Endodermal cell (in vitro differentiated cells): ENCODE data around the gene ANKRD6. TPM values are rescaled to one million over a fixed set of nuclear protein-coding genes. Genes with fewer than 3 reads are reported as not detected.
A peak's percentile ranks its signal among the peaks of the same experiment; 100 is the strongest.

ENCODE experiments used
- DNase-seq: peaks from one replicate; pipeline ENCODE4 v3.0.0-alpha.2; 2017
- H3K27ac ChIP-seq: 2 replicates; pipeline ENCODE4 v1.5.1; 2013; ENCODE audit warnings: mild to moderate bottlenecking, low read depth, low read length, moderate library complexity
- H3K27me3 ChIP-seq: 2 replicates; pipeline ENCODE4 v1.6.1; 2013; ENCODE audit warnings: mild to moderate bottlenecking, low read length, moderate library complexity; ENCODE audit not compliant: insufficient read depth, control insufficient read depth, poor library complexity, severe bottlenecking
- H3K36me3 ChIP-seq: 2 replicates; pipeline ENCODE4 v1.7.0; 2013; ENCODE audit warnings: mild to moderate bottlenecking, low read length, moderate library complexity; ENCODE audit not compliant: control insufficient read depth, insufficient read depth
- H3K4me1 ChIP-seq: one replicate; pipeline ENCODE4 v1.7.0; 2013; ENCODE audit warnings: low read length; ENCODE audit not compliant: control insufficient read depth, insufficient read depth
- H3K4me3 ChIP-seq: 2 replicates; pipeline ENCODE4 v1.5.1; 2013; ENCODE audit warnings: mild to moderate bottlenecking, low read length, moderate library complexity
- H3K9ac ChIP-seq: 2 replicates; pipeline ENCODE4 v1.6.1; 2013; ENCODE audit warnings: mild to moderate bottlenecking, low read length, moderate library complexity; ENCODE audit not compliant: poor library complexity, severe bottlenecking; ENCODE audit errors: extremely low read depth
- H3K9me3 ChIP-seq: 2 replicates; pipeline ENCODE4 v1.6.1; 2013; ENCODE audit warnings: mild to moderate bottlenecking, low read length, moderate library complexity; ENCODE audit not compliant: control insufficient read depth
- H3K27ac Mint-ChIP-seq: 2 replicates; pipeline ENCODE4 v1.8.0; 2020; ENCODE audit warnings: mixed read lengths
- H3K27me3 Mint-ChIP-seq: 2 replicates; pipeline ENCODE4 v1.8.0; 2021; ENCODE audit warnings: mild to moderate bottlenecking, mixed read lengths; ENCODE audit not compliant: insufficient read depth
- H3K36me3 Mint-ChIP-seq: 2 replicates; pipeline ENCODE4 v1.8.0; 2020; ENCODE audit warnings: low read depth, mixed read lengths
- H3K4me1 Mint-ChIP-seq: 2 replicates; pipeline ENCODE4 v1.8.0; 2020; ENCODE audit warnings: mixed read lengths
- H3K4me3 Mint-ChIP-seq: 2 replicates; pipeline ENCODE4 v1.8.0; 2020; ENCODE audit warnings: mild to moderate bottlenecking, moderate library complexity, mixed read lengths
- H3K9me3 Mint-ChIP-seq: 2 replicates; pipeline ENCODE4 v1.8.0; 2020; ENCODE audit warnings: mild to moderate bottlenecking, mixed read lengths
- CTCF ChIP-seq: fragments of 200-600 bp; sonication (generic); conservative IDR thresholded peaks from 2 replicates; pipeline ENCODE4 v1.5.0; 2021; ENCODE audit warnings: antibody characterized with exemption, mild to moderate bottlenecking
- WGBS, 2 experiments: methylation state at CpG; one replicate each; pipeline versions ENCODE4 v1.1.5 to v1.1.7; 2013; ENCODE audit warnings: missing lambda C conversion rate in 2 of 2, mixed read lengths in 1 of 2; ENCODE audit not compliant: insufficient coverage in 1 of 2, insufficient read length in 1 of 2; 5-methylcytosine and 5-hydroxymethylcytosine counted together
- total RNA-seq, 2 donors: library from RNA; stranded (reverse); fragmentation: NEBNext Ultra II Directional in 1 of 2; extraction: Animal tissue kit (Norgen Biotek cat#: 25700) in 1 of 2; gene quantifications; 2 replicates in 1 of 2; 3 replicates in 1 of 2; pipeline ENCODE4 v1.2.1, GENCODE V29; 2021

The ANKRD6 gene
- total RNA-seq, 2 donors from 2014 or later, result 88.7 to 110 TPM

GRCh38 chr6:89562093-89562973 lies 129.4 kb downstream of the ANKRD6 start:
- H3K36me3 Mint-ChIP-seq, result peaks cover 24% of the 10 kb centered on the region
- Histone ChIP-seq H3K27me3 (no peaks in the 10 kb centered on the region), H3K9me3 (peaks cover 15% of the 10 kb centered on the region), H3K36me3 (peaks cover 27% of the 10 kb centered on the region), H3K4me1 (peaks cover 7% of the 10 kb centered on the region), H3K27ac (peak overlapping the region; percentile 75), H3K4me3 (no peak overlapping the region), H3K9ac (no peak overlapping the region)
- WGBS, 2 experiments, result 74 to 80% methylated on average over 18 to 21 of the region's 21 CpGs
- no peak overlapping the region for H3K27ac Mint-ChIP-seq
- peaks cover 15% of the 10 kb centered on the region for H3K4me1 Mint-ChIP-seq
- TF ChIP-seq CTCF, result no peak
- H3K27me3 Mint-ChIP-seq, result no peaks in the 10 kb centered on the region
- DNase-seq, result no peak
- H3K9me3 Mint-ChIP-seq, result peaks cover 16% of the 10 kb centered on the region
- no peak overlapping the region for H3K4me3 Mint-ChIP-seq

GRCh38 chr6:89563866-89564265 lies 130.9 kb downstream of the ANKRD6 start:
- H3K9me3 Mint-ChIP-seq, result peaks cover 3% of the 10 kb centered on the region
- no peak overlapping the region for H3K27ac Mint-ChIP-seq
- H3K36me3 ChIP-seq, result peaks cover 37% of the 10 kb centered on the region
- H3K4me1 Mint-ChIP-seq, result peaks cover 22% of the 10 kb centered on the region
- TF ChIP-seq CTCF, result no peak
- H3K27me3 ChIP-seq, result no peaks in the 10 kb centered on the region
- WGBS, 2 experiments, result 94% methylated on average over 1 of the region's 1 CpG; no CpG with 5 or more reads in 1 of the 2 experiments
- H3K4me3 Mint-ChIP-seq, result no peak overlapping the region
- H3K27me3 Mint-ChIP-seq, result no peaks in the 10 kb centered on the region
- H3K4me3 ChIP-seq, result no peak overlapping the region
- peaks cover 7% of the 10 kb centered on the region for H3K4me1 ChIP-seq
- no peak overlapping the region for H3K27ac ChIP-seq
- peaks cover 22% of the 10 kb centered on the region for H3K36me3 Mint-ChIP-seq
- no peak overlapping the region for H3K9ac ChIP-seq
- H3K9me3 ChIP-seq, result no peaks in the 10 kb centered on the region
- DNase-seq, result no peak

- H3K9me3 Mint-ChIP-seq, result no peaks in the 10 kb centered on the region
- TF ChIP-seq CTCF, result no peak
- peaks cover 41% of the 10 kb centered on the region for H3K36me3 ChIP-seq
- H3K4me1 ChIP-seq, result peaks cover 7% of the 10 kb centered on the region
- H3K36me3 Mint-ChIP-seq, result peaks cover 25% of the 10 kb centered on the region
- 95% methylated on average over 5 to 8 of the region's 8 CpGs for WGBS, 2 experiments
- H3K27ac Mint-ChIP-seq, result no peak overlapping the region
- H3K9me3 ChIP-seq, result no peaks in the 10 kb centered on the region
- H3K4me3 Mint-ChIP-seq, result no peak overlapping the region
- H3K27ac ChIP-seq, result no peak overlapping the region
- H3K27me3 Mint-ChIP-seq, result no peaks in the 10 kb centered on the region
- H3K27me3 ChIP-seq, result no peaks in the 10 kb centered on the region
- H3K9ac ChIP-seq, result no peak overlapping the region
- no peak overlapping the region for H3K4me3 ChIP-seq
- H3K4me1 Mint-ChIP-seq, result peaks cover 22% of the 10 kb centered on the region
- DNase-seq, result no peak
Measured at GRCh38 chr6:89564752-89565427, 131.9 kb downstream of the ANKRD6 start.
